ENCODE data around the gene SPRN.

SPRN gene

DNA sequence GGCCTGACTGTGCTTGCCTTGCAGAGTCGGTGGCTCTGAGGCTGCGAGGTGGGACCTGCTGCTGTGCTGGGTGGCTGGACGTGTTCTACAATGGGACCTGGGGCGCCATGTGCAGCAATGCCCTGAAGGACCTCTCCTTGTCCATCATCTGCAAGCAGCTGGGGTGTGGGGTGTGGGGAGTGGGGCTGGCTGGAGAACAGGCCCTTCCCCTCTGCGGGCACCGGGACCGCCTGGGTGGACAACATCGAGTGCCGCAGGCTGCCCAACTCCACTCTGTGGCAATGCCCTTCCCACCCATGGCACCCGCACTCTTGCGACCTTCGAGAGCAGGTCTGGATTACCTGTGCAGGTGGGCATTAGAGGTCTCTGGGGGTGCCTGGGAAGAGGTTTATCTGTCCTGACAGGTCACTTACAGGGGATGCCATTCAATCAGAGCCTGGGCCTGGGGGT lies 40.2 kb upstream of the SPRN start:
- Histone ChIP-seq H3K4me3 (ENCODE audit: low read length, poor library complexity, severe bottlenecking) (no peak overlapping the region), H4K20me1 (ENCODE audit: insufficient read depth, low read length, poor library complexity, severe bottlenecking) (peaks cover 5% of the 10 kb centered on the region), H3K36me3 (ENCODE audit: insufficient read depth, low read length) (peaks cover 14% of the 10 kb centered on the region; the same call in 1 of the 2 replicates), H3K9me3 (ENCODE audit: insufficient read depth, low read depth, low read length) (no peaks in the 10 kb centered on the region; the same call in 1 of the 2 replicates), H3K79me2 (ENCODE audit: insufficient read depth, low read length) (peaks cover 13% of the 10 kb centered on the region; the same call in 1 of the 2 replicates), H2AFZ (ENCODE audit: low read length) (no peak overlapping the region), H3F3A (ENCODE audit: low read depth) (no peaks in the 10 kb centered on the region), H3K4me1 (ENCODE audit: insufficient read depth, low read length, poor library complexity, severe bottlenecking) (peaks cover 19% of the 10 kb centered on the region), H3K9ac (ENCODE audit: low read depth, low read length, poor library complexity, severe bottlenecking) (no peak overlapping the region), H3K9me2 (replicated peaks; ENCODE audit: low read depth, low read length) (no peaks in the 10 kb centered on the region), H3K27me3 (ENCODE audit: insufficient read depth, low read length, poor library complexity, severe bottlenecking) (no peaks in the 10 kb centered on the region), H3K4me2 (ENCODE audit: low read depth, low read length, poor library complexity, severe bottlenecking) (no peak overlapping the region)
- no peak for TF ChIP-seq EZH2phosphoT487 (IDR thresholded peaks at IDR 0.05; ENCODE audit: borderline replicate concordance)
- TF ChIP-seq, protein P1, sequence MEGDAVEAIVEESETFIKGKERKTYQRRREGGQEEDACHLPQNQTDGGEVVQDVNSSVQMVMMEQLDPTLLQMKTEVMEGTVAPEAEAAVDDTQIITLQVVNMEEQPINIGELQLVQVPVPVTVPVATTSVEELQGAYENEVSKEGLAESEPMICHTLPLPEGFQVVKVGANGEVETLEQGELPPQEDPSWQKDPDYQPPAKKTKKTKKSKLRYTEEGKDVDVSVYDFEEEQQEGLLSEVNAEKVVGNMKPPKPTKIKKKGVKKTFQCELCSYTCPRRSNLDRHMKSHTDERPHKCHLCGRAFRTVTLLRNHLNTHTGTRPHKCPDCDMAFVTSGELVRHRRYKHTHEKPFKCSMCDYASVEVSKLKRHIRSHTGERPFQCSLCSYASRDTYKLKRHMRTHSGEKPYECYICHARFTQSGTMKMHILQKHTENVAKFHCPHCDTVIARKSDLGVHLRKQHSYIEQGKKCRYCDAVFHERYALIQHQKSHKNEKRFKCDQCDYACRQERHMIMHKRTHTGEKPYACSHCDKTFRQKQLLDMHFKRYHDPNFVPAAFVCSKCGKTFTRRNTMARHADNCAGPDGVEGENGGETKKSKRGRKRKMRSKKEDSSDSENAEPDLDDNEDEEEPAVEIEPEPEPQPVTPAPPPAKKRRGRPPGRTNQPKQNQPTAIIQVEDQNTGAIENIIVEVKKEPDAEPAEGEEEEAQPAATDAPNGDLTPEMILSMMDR (conservative IDR thresholded peaks at IDR 0.05; ENCODE audit: low read length) = no peak

DNA sequence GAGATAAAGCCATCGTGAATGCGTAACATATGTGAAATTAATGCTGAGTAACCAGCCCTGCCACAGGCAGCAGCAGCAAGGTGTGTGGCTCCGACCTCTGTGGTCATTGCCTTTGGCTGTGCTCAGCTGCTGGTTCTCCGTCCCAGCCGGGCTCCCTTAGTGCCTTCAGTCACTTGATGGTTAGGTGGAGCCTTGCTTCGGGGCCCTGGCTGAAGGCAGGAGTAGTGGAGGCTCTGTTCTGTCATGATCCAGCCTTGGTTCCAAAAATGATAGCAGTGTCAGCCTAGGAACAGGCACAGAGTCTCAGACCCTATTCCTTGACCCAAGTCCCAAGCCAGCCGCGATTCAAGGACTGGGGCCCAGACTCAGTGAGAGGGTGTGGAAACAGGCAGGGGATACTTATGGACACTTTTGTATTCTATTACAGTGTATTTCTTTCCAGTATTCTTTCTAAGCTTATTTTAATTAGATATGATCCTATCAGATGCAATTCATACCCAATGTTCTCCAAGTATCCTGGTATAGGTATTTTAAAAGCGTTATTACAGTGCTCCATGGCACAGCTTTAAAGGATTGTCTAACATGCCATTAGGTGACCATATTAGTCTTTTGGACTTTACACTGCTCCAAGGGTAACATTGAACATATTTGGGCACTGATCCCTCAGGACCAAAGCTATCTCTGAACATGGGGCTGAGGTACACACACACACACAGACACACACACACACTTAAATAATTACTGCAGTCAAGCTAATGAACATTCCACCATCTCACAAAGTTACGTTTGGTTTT lies 38.3 kb upstream of the SPRN start:
- TF ChIP-seq, protein P1 (conservative IDR thresholded peaks at IDR 0.05; ENCODE audit: low read length) = no peak
- no peak for TF ChIP-seq EZH2phosphoT487 (IDR thresholded peaks at IDR 0.05; ENCODE audit: borderline replicate concordance)
- Histone ChIP-seq H3K4me3 (ENCODE audit: low read length, poor library complexity, severe bottlenecking) (no peak overlapping the region), H3K9ac (ENCODE audit: low read depth, low read length, poor library complexity, severe bottlenecking) (no peak overlapping the region), H3K9me2 (replicated peaks; ENCODE audit: low read depth, low read length) (no peaks in the 10 kb centered on the region), H3F3A (ENCODE audit: low read depth) (no peaks in the 10 kb centered on the region), H2AFZ (ENCODE audit: low read length) (no peak overlapping the region), H3K4me2 (ENCODE audit: low read depth, low read length, poor library complexity, severe bottlenecking) (peak overlapping the region; percentile 11), H3K4me1 (ENCODE audit: insufficient read depth, low read length, poor library complexity, severe bottlenecking) (peaks cover 20% of the 10 kb centered on the region), H3K27me3 (ENCODE audit: insufficient read depth, low read length, poor library complexity, severe bottlenecking) (no peaks in the 10 kb centered on the region), H3K9me3 (ENCODE audit: insufficient read depth, low read depth, low read length) (no peaks in the 10 kb centered on the region), H4K20me1 (ENCODE audit: insufficient read depth, low read length, poor library complexity, severe bottlenecking) (peaks cover 5% of the 10 kb centered on the region), H3K36me3 (ENCODE audit: insufficient read depth, low read length) (peaks cover 9% of the 10 kb centered on the region; the same call in 1 of the 2 replicates), H3K79me2 (ENCODE audit: insufficient read depth, low read length) (peaks cover 22% of the 10 kb centered on the region; the same call in 1 of the 2 replicates)

DNA sequence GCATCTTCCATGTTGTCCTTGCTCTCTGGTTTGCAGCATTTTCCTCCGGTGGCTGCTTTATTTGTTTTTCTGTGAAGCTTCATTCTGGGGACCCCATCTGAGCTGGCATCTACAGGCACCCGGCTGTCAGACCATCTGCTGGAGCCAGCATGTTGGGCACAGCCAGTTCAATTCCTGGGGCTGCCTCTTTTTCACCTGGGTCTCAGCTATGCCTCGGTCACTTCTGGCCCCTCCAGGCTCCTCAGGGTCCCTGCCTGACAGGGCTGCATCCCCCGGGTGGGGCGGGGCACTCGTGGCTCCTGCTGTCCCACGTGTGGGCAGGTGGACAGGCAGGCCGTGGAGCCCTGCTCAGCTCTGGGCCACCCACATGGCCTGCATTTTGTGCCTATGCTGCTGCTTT lies 37.4 kb upstream of the SPRN start:
- Histone ChIP-seq H3K4me1 (ENCODE audit: insufficient read depth, low read length, poor library complexity, severe bottlenecking) (peaks cover 20% of the 10 kb centered on the region), H3K36me3 (ENCODE audit: insufficient read depth, low read length) (peaks cover under 1% of the 10 kb centered on the region; the same call in 1 of the 2 replicates), H3K79me2 (ENCODE audit: insufficient read depth, low read length) (peaks cover 31% of the 10 kb centered on the region; the same call in 1 of the 2 replicates), H3K27me3 (ENCODE audit: insufficient read depth, low read length, poor library complexity, severe bottlenecking) (no peaks in the 10 kb centered on the region), H2AFZ (ENCODE audit: low read length) (no peak overlapping the region), H4K20me1 (ENCODE audit: insufficient read depth, low read length, poor library complexity, severe bottlenecking) (peaks cover 5% of the 10 kb centered on the region), H3F3A (ENCODE audit: low read depth) (no peaks in the 10 kb centered on the region), H3K9me2 (replicated peaks; ENCODE audit: low read depth, low read length) (no peaks in the 10 kb centered on the region), H3K4me2 (ENCODE audit: low read depth, low read length, poor library complexity, severe bottlenecking) (no peak overlapping the region), H3K4me3 (ENCODE audit: low read length, poor library complexity, severe bottlenecking) (no peak overlapping the region), H3K9ac (ENCODE audit: low read depth, low read length, poor library complexity, severe bottlenecking) (no peak overlapping the region), H3K9me3 (ENCODE audit: insufficient read depth, low read depth, low read length) (no peaks in the 10 kb centered on the region)
- TF ChIP-seq, protein P1 (conservative IDR thresholded peaks at IDR 0.05; ENCODE audit: low read length) = no peak
- TF ChIP-seq EZH2phosphoT487 (IDR thresholded peaks at IDR 0.05; ENCODE audit: borderline replicate concordance) = no peak
